HepG2 (cell line): ENCODE data around the gene CCNDBP1. TPM values are rescaled to one million over a fixed set of nuclear protein-coding genes. Genes with fewer than 3 reads are reported as not detected.

Experiments used
- ASH2L ChIP-seq: fragments of 300-600, 200-600 bp; sonication (generic); IDR thresholded peaks from 2 replicates; pipeline ENCODE4 v1.7.0; 2017; ENCODE audit warnings: low read depth, mild to moderate bottlenecking, moderate library complexity, mixed read lengths, low read length; ENCODE audit not compliant: insufficient read length
- ATF5 ChIP-seq: sonication (generic); formaldehyde crosslinking; IDR thresholded peaks from 2 replicates; pipeline ENCODE4 v1.4.0; 2020; ENCODE audit warnings: mild to moderate bottlenecking, low read depth, missing genetic modification reagents
- CERS6 ChIP-seq: sonication (generic); formaldehyde crosslinking; IDR thresholded peaks from 2 replicates; pipeline ENCODE4 v1.5.0; 2020; ENCODE audit warnings: missing genetic modification reagents
- FOXO4 ChIP-seq: sonication (generic); formaldehyde crosslinking; conservative IDR thresholded peaks from 2 replicates; pipeline ENCODE4 v1.8.1; 2023; ENCODE audit warnings: missing genetic modification reagents
- GPBP1L1 ChIP-seq: sonication (generic); formaldehyde crosslinking; IDR thresholded peaks from 2 replicates; pipeline ENCODE4 v1.5.0; 2020; ENCODE audit warnings: mild to moderate bottlenecking, missing genetic modification reagents
- HBP1 ChIP-seq: IDR thresholded peaks from 2 replicates; pipeline ENCODE4 v1.6.1; 2016; ENCODE audit warnings: low read depth, control low read depth
- HOMEZ ChIP-seq: IDR thresholded peaks from 2 replicates; pipeline ENCODE4 v1.6.1; 2016; ENCODE audit warnings: low read depth
- MYC ChIP-seq: sonication (generic); formaldehyde crosslinking; IDR thresholded peaks from 2 replicates; pipeline ENCODE4 v1.9.0; 2021; ENCODE audit warnings: missing genetic modification reagents, borderline replicate concordance
- PBX3 ChIP-seq: sonication (generic); formaldehyde crosslinking; IDR thresholded peaks from 2 replicates; pipeline ENCODE4 v1.8.1; 2023; ENCODE audit warnings: missing genetic modification reagents, inconsistent platforms, borderline replicate concordance
- RFX5 ChIP-seq: IDR thresholded peaks from 2 replicates; pipeline ENCODE4 v1.6.1; 2011; ENCODE audit warnings: low read depth, low read length, improper control_type of control experiment
- SAP130 ChIP-seq: IDR thresholded peaks from 2 replicates; pipeline ENCODE4 v1.6.1; 2016; ENCODE audit warnings: low read depth
- TEAD2 ChIP-seq: sonication (generic); formaldehyde crosslinking; IDR thresholded peaks from 2 replicates; pipeline ENCODE4 v1.9.0; 2021; ENCODE audit warnings: missing genetic modification reagents
- ZNF281 ChIP-seq: sonication (generic); formaldehyde crosslinking; IDR thresholded peaks from 2 replicates; pipeline ENCODE4 v1.4.0; 2020; ENCODE audit warnings: missing genetic modification reagents, borderline replicate concordance
- ZNF598 ChIP-seq: sonication (generic); formaldehyde crosslinking; IDR thresholded peaks from 2 replicates; pipeline ENCODE4 v1.5.1; 2020; ENCODE audit warnings: mild to moderate bottlenecking, missing genetic modification reagents, borderline replicate concordance
- ZNF746 ChIP-seq: sonication (generic); formaldehyde crosslinking; IDR thresholded peaks from 2 replicates; pipeline ENCODE4 v1.8.0; 2022; ENCODE audit warnings: mild to moderate bottlenecking, missing genetic modification reagents
- polyA plus RNA-seq, 8 experiments: library from polyadenylated mRNA; depleted of rRNA in 3 of 8; stranded (reverse) in 7 of 8; unstranded in 1 of 8; fragments of >200 nt; fragmentation: Illumina TruSeq in 4 of 8; extraction: Trizol in 4 of 8; gene quantifications; 2 replicates each; pipeline versions ENCODE4 v1.2.1 to v1.2.3, GENCODE V29; 2011 to 2016; ENCODE audit warnings: low read depth in 4 of 8, missing spikeins in 1 of 8, mixed read lengths in 1 of 8; ENCODE audit not compliant: insufficient read depth in 1 of 8
- total RNA-seq, 5 experiments: library from RNA; depleted of rRNA; stranded (reverse); fragments of >200 nt; fragmentation: Illumina TruSeq; extraction: Trizol; gene quantifications; 2 replicates each; pipeline ENCODE4 v1.2.3, GENCODE V29; 2016; ENCODE audit warnings: low read depth in 1 of 5

CCNDBP1 gene
- total and polyA plus RNA-seq, 2 of the 13 experiments (the other 11 are each of a cell fraction or from before 2014, with no cell fraction given), result 24.8 to 42.3 TPM

- TF ChIP-seq ZNF281 (CRISPR knock-in tag) (0 out of 2 replicates have a peak, but pooled peaks have one; percentile 40), RFX5 (no peak), FOXO4 (CRISPR knock-in tag) (no peak), CERS6 (CRISPR knock-in tag) (0 out of 2 replicates have a peak, but pooled peaks have one; percentile 41), TEAD2 (CRISPR knock-in tag) (0 out of 2 replicates have a peak, but pooled peaks have one; percentile 43), ZNF746 (CRISPR knock-in tag) (0 out of 2 replicates have a peak, but pooled peaks have one; percentile 28), ASH2L (peak; percentile 80), MYC (CRISPR knock-in tag) (peak; percentile 93), ATF5 (CRISPR knock-in tag) (no peak; the same call in 1 of the 2 replicates), GPBP1L1 (CRISPR knock-in tag) (no peak), PBX3 (CRISPR knock-in tag) (no peak), HOMEZ (no peak), SAP130 (CRISPR knock-in tag) (peak; percentile 98), ZNF598 (CRISPR knock-in tag) (no peak), HBP1 (CRISPR knock-in tag) (0 out of 2 replicates have a peak, but pooled peaks have one; percentile 40)
Observed at GRCh38 chr15:43185157-43186002, at the start of gene CCNDBP1 (continued).
